BE2C (cell line): Measurements from ENCODE around the gene OVCA2.

Experiments
- DNase-seq: peaks from one replicate; pipeline ENCODE4 v3.0.0-alpha.2; 2020
- H3K27me3 ChIP-seq: fragments of 250-450 bp; sonication (Bioruptor Pico); 2 replicates; pipeline ENCODE4 v1.5.1; 2020; ENCODE audit warnings: mild to moderate bottlenecking
- H3K36me3 ChIP-seq: fragments of 250-450 bp; sonication (Bioruptor Pico); 2 replicates; pipeline ENCODE4 v1.5.1; 2020; ENCODE audit warnings: mild to moderate bottlenecking
- H3K4me1 ChIP-seq: fragments of 250-450 bp; sonication (Bioruptor Pico); 2 replicates; pipeline ENCODE4 v1.5.1; 2020
- H3K4me3 ChIP-seq: 2 replicates; pipeline ENCODE4 v1.5.1; 2011; ENCODE audit warnings: low read depth, low read length
- H3K9me3 ChIP-seq: fragments of 250-450 bp; sonication (Bioruptor Pico); 2 replicates; pipeline ENCODE4 v1.5.1; 2020
- CTCF ChIP-seq: IDR thresholded peaks from 2 replicates; pipeline ENCODE4 v1.5.1; 2012; ENCODE audit warnings: mild to moderate bottlenecking, low read depth, low read length

OVCA2 gene

GRCh38 chr17:2018716-2019510 lies 22.9 kb upstream of the OVCA2 start:
- H3K4me1 ChIP-seq: no peaks in the 10 kb centered on the region
- peaks cover 3% of the 10 kb centered on the region for H3K27me3 ChIP-seq
- H3K36me3 ChIP-seq: no peaks in the 10 kb centered on the region
- no peaks in the 10 kb centered on the region for H3K9me3 ChIP-seq
- DNase-seq: no peak
- TF ChIP-seq CTCF: no peak
- H3K4me3 ChIP-seq: no peak overlapping the region

- no peaks in the 10 kb centered on the region for H3K4me1 ChIP-seq
- no peaks in the 10 kb centered on the region for H3K9me3 ChIP-seq
- DNase-seq: no peak
- no peak for TF ChIP-seq CTCF
- H3K36me3 ChIP-seq: no peaks in the 10 kb centered on the region
- no peak overlapping the region for H3K4me3 ChIP-seq
- peaks cover 11% of the 10 kb centered on the region for H3K27me3 ChIP-seq
These were observed 22.1 kb upstream of the OVCA2 start for GRCh38 chr17:2019723-2020122.

- peaks cover 21% of the 10 kb centered on the region for H3K27me3 ChIP-seq
- no peaks in the 10 kb centered on the region for H3K4me1 ChIP-seq
- no peak overlapping the region for H3K4me3 ChIP-seq
- TF ChIP-seq CTCF: no peak
- no peaks in the 10 kb centered on the region for H3K9me3 ChIP-seq
- no peak for DNase-seq
- H3K36me3 ChIP-seq: no peaks in the 10 kb centered on the region
These were observed 21.1 kb upstream of the OVCA2 start for GRCh38 chr17:2020721-2021120.

GRCh38 chr17:2022647-2023240 lies 19.1 kb upstream of the OVCA2 start:
- Histone ChIP-seq H3K9me3 (no peaks in the 10 kb centered on the region), H3K4me3 (no peak overlapping the region), H3K27me3 (peaks cover 23% of the 10 kb centered on the region), H3K36me3 (no peaks in the 10 kb centered on the region), H3K4me1 (no peaks in the 10 kb centered on the region)
- TF ChIP-seq CTCF: no peak
- DNase-seq: no peak

- no peak for TF ChIP-seq CTCF
- no peak for DNase-seq
- peaks cover 23% of the 10 kb centered on the region for H3K27me3 ChIP-seq
- no peak overlapping the region for H3K4me3 ChIP-seq
- no peaks in the 10 kb centered on the region for H3K9me3 ChIP-seq
- peaks cover 1% of the 10 kb centered on the region; the same call in 1 of the 2 replicates for H3K4me1 ChIP-seq
- H3K36me3 ChIP-seq: no peaks in the 10 kb centered on the region
These were observed 18.6 kb upstream of the OVCA2 start for GRCh38 chr17:2023256-2023655.
